HUDEP-2 (cell line): ENCODE measurements around the gene HERC3.
"Not testable (repeated sequence)": the region's sequence is repeated elsewhere in the genome, so short reads cannot be mapped to it uniquely, and the experiment has no call there.

Experiments used
- DNase-seq, 76 experiments: peaks; one replicate each; lab custom pipeline; 2025; ENCODE audit not compliant: unreplicated experiment in 76 of 76; lab: John Stamatoyannopoulos, UW

The HERC3 gene

DNA sequence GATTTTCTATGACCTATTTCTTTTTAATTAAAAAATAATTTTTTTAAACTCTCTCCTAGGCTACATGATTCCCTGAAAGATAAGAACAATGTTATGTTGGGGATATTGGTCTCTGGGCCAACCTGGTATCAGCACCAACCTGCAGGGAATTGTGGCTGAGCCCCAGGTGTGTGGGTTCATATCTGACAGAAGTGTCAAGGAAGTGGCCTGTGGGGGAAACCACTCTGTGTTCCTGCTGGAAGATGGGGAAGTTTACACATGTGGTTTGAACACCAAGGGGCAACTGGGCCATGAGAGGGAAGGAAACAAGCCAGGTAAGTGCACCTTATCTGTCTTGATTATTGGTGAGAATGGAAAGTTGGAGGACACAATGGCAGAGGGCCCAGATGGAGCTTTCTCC, 13.5 kb downstream of the HERC3 start:
- DNase-seq = no peak

DNA sequence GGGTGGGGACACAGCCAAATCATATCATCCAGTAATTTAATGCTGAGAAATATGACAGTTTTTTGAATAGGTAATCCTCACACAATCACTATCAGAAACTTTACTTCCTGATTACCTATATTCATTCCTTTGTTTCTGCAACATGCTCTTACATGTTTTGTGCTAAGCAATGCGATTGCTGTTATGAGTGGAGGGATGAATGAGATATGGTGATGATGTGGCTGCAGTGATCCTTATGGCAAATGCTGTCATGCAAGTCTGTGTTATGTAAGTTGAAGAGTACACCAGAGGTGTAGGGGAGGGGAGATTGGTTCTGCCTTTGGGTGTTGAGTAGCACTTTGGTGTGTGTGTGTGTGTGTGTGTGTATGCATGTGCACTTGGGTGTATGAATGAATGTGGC, 14.6 kb downstream of the HERC3 start:
- DNase-seq = no peak

GRCh38 chr4:88609387-88609786, 17.1 kb downstream of the HERC3 start:
- no peak for DNase-seq

GRCh38 chr4:88609794-88610193, 17.5 kb downstream of the HERC3 start:
- DNase-seq = not testable (repeated sequence)

GRCh38 chr4:88610771-88611170, 18.5 kb downstream of the HERC3 start:
- no peak for DNase-seq

GRCh38 chr4:88613417-88613875, 21.2 kb downstream of the HERC3 start:
- no peak for DNase-seq

- DNase-seq = no peak
Measured at GRCh38 chr4:88614058-88614457, 21.8 kb downstream of the HERC3 start.

DNA sequence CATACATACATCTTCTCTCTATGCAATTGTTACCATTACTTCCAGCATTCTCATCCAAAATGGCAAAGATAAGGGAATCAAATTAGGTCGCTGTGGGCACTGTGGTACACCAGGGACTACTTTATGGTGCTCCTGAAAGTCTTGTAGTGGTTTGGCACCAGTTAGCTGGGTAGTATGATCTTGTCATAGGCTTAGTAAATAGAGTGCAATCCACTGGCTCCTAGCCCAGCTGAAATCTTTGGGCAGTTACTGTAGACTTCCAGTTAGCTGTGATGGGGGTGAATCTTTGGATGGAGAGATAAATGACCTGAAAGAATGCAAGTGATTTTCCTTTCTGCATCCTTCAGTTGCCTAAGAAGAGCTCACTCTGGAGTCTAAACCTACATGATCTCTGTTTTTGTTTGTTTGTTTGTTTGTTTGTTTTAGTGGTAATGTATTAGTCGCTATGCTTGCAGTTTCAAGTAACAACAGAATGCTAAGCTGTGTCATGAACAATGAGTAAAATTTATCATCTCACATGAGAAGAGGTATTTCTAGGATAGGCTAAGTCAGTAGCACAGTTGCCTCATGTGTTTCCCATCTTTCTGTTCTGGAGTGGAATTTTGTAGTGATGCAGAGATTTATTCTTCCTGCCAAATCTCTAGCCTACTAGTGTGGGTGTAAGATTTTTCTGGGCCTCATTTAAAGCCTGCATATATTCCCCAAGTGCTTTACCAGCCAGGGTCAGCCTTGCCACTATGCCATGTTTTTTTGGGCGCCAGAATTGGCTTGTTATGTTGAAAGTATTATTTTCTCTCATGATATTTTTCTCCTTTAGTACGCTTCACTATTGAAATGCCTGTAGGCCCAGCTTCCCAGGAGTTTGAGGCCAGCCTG, 24.2 kb downstream of the HERC3 start:
- DNase-seq = no peak

- no peak for DNase-seq
Measured at GRCh38 chr4:88618782-88619485, 26.7 kb downstream of the HERC3 start.

- no peak for DNase-seq
Measured at GRCh38 chr4:88619971-88620370, 27.7 kb downstream of the HERC3 start.

DNA sequence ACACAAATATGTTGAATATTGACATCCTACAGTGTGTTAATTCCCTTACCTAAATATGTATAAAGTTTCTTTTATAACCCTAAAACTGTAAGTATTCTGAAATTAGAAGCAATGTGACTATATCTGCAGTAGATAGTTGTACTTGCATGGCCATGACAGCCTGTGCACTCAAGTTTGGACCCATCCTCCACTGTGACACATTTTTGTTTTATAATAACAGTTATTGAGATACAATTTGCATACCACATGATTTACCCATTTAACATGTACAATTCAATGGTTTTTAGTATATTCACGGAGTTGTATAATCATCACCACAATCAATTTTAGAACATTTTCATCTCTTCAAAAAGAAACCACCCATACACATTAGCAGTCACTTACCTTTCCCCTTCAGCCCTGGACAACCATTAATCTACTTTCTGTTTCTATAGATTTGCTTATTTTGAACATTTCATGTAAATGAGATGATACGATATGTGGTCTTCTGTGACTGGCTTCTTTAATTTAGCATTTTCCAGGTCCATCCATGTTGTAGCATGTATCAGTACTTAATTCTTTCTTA, 29.6 kb downstream of the HERC3 start:
- no peak for DNase-seq

DNA sequence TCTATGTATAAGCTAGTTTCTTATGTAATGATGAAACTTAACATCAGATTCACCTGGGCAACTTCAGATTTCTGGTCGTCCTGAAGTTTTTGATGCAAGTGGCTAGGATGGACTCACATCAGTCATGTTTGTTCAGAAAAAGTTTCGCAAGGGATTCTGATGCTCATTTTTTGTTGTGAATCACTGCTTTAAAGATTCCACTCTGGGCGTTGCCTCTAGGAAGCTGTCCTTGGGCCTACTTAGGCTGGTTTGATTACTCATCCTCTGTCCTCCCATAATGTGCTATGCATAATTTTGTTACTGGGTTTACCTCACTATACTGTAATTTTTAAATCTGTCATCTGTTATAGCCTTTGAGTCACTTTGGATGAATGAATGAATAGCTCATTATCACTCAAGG, 30.8 kb downstream of the HERC3 start:
- no peak for DNase-seq

DNA sequence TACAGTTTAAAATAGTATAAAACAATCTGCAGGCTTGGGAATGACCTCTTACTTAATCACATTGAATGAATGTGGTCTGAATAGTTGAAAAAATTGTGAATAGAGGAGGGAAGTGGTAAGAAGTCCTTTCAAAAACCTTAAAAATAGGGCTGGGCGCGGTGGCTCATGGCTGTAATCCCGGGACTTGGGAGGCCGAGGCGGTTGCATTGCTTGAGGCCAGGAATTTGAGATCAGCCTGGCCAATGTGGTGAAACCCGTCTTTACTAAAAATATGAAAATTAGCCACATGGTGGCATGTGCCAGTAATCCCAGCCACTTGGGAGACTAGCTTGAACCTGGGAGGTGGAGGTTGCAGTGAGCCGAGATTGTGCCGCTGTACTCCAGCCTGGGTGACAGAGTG, 36.5 kb downstream of the HERC3 start:
- DNase-seq = no peak

- DNase-seq = no peak
Measured at GRCh38 chr4:88629826-88630225, 37.5 kb downstream of the HERC3 start.

DNA sequence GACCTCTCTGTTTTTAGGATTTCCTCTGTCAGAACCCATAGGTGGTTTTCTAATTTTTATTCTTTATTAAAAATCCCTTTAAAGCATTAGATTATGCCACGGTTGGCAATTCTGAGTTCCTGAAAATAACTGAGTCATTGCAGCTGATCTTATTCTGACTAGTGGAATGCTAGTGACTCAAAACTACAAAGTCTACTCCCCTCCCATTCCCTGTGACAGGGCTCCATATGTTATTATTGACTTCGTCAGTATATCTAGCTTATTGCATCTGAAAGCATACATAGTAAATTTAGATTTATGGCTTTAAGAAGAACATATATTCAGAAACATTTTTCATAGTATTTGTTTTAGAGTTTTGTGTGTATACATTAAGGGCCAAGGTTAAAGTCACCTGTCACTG, 38.5 kb downstream of the HERC3 start:
- DNase-seq = no peak

- no peak for DNase-seq
Measured at GRCh38 chr4:88643932-88644331, 51.7 kb downstream of the HERC3 start.

GRCh38 chr4:88645994-88646393, 53.7 kb downstream of the HERC3 start:
- no peak for DNase-seq

DNA sequence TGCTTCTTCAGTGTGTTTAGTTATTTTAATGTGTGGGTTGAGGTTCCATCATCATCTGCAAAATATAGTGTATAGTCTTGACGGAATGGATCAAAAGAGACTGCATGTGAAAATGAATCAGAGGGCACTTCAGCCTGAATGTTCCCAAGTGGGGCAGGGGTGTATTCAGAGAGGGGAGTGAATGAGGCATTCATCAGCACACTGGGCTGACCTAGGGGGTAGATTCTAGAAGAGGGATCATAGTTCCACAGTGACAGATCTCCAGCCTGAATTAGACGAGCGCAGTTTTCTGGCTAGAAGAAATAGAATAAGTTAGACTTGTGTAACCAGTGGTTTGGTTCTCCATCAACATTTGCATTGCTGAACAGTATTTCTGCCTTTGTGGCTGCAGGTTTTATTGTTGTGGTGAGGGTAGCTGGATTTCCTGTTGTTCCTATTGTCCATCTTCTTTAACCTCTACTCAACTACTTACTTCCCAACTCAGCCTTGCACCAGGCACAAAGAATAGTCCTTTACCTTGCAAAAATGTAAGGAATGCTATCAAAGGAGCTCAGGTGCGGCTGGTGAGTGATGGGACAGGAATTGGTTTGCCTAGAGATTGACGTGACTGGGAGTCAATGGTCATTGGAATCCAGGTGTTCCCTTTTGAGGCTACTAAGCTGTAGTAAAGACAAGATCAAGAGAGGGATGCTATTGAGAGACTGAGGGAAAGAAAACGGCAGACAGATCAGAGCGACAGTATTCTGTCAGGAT, 54.4 kb downstream of the HERC3 start:
- no peak for DNase-seq

- no peak for DNase-seq
Measured at GRCh38 chr4:88649716-88650115, 57.4 kb downstream of the HERC3 start.

- no peak for DNase-seq
Measured at GRCh38 chr4:88653371-88653946, 61.2 kb downstream of the HERC3 start.

DNA sequence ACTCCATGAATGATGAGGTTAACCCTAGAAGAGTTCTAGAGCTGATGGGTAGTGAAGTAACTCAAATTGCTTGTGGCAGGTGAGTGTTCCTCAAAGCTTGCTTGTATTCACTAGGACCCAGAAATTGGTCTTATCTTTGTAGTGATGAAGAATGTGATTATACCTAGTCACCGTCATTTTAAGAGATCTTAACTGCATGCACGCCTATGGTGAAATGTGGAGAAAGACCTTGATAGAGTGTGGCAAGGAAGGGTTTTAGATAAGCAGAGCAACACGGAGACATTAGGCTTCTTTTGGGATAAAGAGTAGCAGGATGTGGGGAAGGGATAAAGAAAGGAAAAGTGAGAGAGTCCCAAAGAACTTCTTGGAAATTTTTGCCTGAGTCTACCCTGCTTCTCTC, 62.9 kb downstream of the HERC3 start:
- DNase-seq = no peak
